Duodenal mucosa (tissue), 2 donors: ENCODE data around the gene TXNDC11.

Source experiments
- H3K27ac ChIP-seq: one replicate; pipeline ENCODE4 v1.7.0; 2013; ENCODE audit warnings: low read depth, low read length
- H3K27me3 ChIP-seq, 2 donors: one replicate each; pipeline ENCODE4 v1.7.0; 2013; ENCODE audit warnings: low read length in 2 of 2, control low read depth in 1 of 2; ENCODE audit not compliant: insufficient read depth in 2 of 2, control insufficient read depth in 1 of 2
- H3K36me3 ChIP-seq, 2 donors: one replicate each; pipeline ENCODE4 v1.7.0; 2013; ENCODE audit warnings: low read length in 2 of 2, control low read depth in 1 of 2; ENCODE audit not compliant: insufficient read depth in 2 of 2, control insufficient read depth in 1 of 2
- H3K4me1 ChIP-seq, 2 donors: one replicate each; pipeline ENCODE4 v1.7.0; 2013; ENCODE audit warnings: low read length in 2 of 2, control low read depth in 1 of 2; ENCODE audit not compliant: insufficient read depth in 2 of 2, control insufficient read depth in 1 of 2
- H3K4me3 ChIP-seq, 2 donors: one replicate each; pipeline ENCODE4 v1.7.0; 2013; ENCODE audit warnings: low read length in 2 of 2, low read depth in 1 of 2
- H3K9ac ChIP-seq, 2 donors: one replicate each; pipeline ENCODE4 v1.7.0; 2013; ENCODE audit warnings: low read length in 2 of 2, low read depth in 1 of 2
- H3K9me3 ChIP-seq, 2 donors: one replicate each; pipeline ENCODE4 v1.7.0; 2013; ENCODE audit warnings: low read length in 2 of 2, control low read depth in 1 of 2; ENCODE audit not compliant: control insufficient read depth in 1 of 2

The TXNDC11 gene

GRCh38 chr16:11779074-11779473 lies 36.4 kb upstream of the TXNDC11 start:
- H3K4me3 ChIP-seq, result no peak overlapping the region
- peaks cover 13 to 39% of the 10 kb centered on the region in 2 donors for H3K36me3 ChIP-seq
- H3K4me1 ChIP-seq, result peaks cover 30 to 33% of the 10 kb centered on the region in 2 donors
- H3K9me3 ChIP-seq, result no peaks in the 10 kb centered on the region
- no peak overlapping the region for H3K9ac ChIP-seq
- no peak overlapping the region for H3K27ac ChIP-seq
- H3K27me3 ChIP-seq, result no peaks in the 10 kb centered on the region

GRCh38 chr16:11774065-11774626 lies 31.5 kb upstream of the TXNDC11 start:
- Histone ChIP-seq H3K4me3 (no peak overlapping the region), H3K9ac (no peak overlapping the region), H3K4me1 (no peaks in the 10 kb centered on the region), H3K9me3 (no peaks in the 10 kb centered on the region), H3K36me3 (peaks cover 32 to 72% of the 10 kb centered on the region in 2 donors), H3K27ac (no peak overlapping the region), H3K27me3 (no peaks in the 10 kb centered on the region)

GRCh38 chr16:11768849-11769248 lies 26.2 kb upstream of the TXNDC11 start:
- Histone ChIP-seq H3K4me1 (no peaks in the 10 kb centered on the region), H3K4me3 (no peak overlapping the region), H3K9ac (no peak overlapping the region), H3K27me3 (no peaks in the 10 kb centered on the region), H3K27ac (no peak overlapping the region), H3K36me3 (peaks cover 34 to 80% of the 10 kb centered on the region in 2 donors), H3K9me3 (no peaks in the 10 kb centered on the region)

- peaks cover 23 to 64% of the 10 kb centered on the region in 2 donors for H3K36me3 ChIP-seq
These were observed 19.8 kb upstream of the TXNDC11 start for GRCh38 chr16:11762431-11762830.

GRCh38 chr16:11759997-11760396 lies 17.3 kb upstream of the TXNDC11 start:
- no peaks in the 10 kb centered on the region for H3K9me3 ChIP-seq
- H3K36me3 ChIP-seq, result peaks cover 23 to 62% of the 10 kb centered on the region in 2 donors
- peaks cover 18 to 29% of the 10 kb centered on the region in 2 donors for H3K4me1 ChIP-seq
- H3K27ac ChIP-seq, result no peak overlapping the region
- H3K9ac ChIP-seq, result no peak overlapping the region
- no peak overlapping the region for H3K4me3 ChIP-seq
- no peaks in the 10 kb centered on the region for H3K27me3 ChIP-seq

More at GRCh38 chr16:11762431-11762830, 19.8 kb upstream of the TXNDC11 start:
- H3K4me3 ChIP-seq, result no peak overlapping the region
- H3K27ac ChIP-seq, result no peak overlapping the region
- H3K27me3 ChIP-seq, result no peaks in the 10 kb centered on the region
- peaks cover 17 to 22% of the 10 kb centered on the region in 2 donors for H3K4me1 ChIP-seq
- H3K9me3 ChIP-seq, result no peaks in the 10 kb centered on the region
- no peak overlapping the region for H3K9ac ChIP-seq

- Histone ChIP-seq H3K4me1 (peaks cover 18 to 29% of the 10 kb centered on the region in 2 donors), H3K9me3 (no peaks in the 10 kb centered on the region), H3K27ac (peak overlapping the region; percentile 23), H3K4me3 (peak overlapping the region in 1 of 2 donors; percentile 1), H3K9ac (no peak overlapping the region), H3K27me3 (no peaks in the 10 kb centered on the region), H3K36me3 (peaks cover 25 to 57% of the 10 kb centered on the region in 2 donors)
These were observed 16.6 kb upstream of the TXNDC11 start for GRCh38 chr16:11759163-11759834.

GRCh38 chr16:11757671-11758545 lies 15.3 kb upstream of the TXNDC11 start:
- Histone ChIP-seq H3K4me1 (peaks cover 18 to 31% of the 10 kb centered on the region in 2 donors), H3K4me3 (peak overlapping the region in 1 of 2 donors; percentile 32), H3K9me3 (no peaks in the 10 kb centered on the region), H3K27ac (peak overlapping the region; percentile 62), H3K27me3 (no peaks in the 10 kb centered on the region), H3K9ac (peak overlapping the region in 1 of 2 donors; percentile 27), H3K36me3 (peaks cover 26 to 64% of the 10 kb centered on the region in 2 donors)

GRCh38 chr16:11756248-11756647 lies 13.6 kb upstream of the TXNDC11 start:
- Histone ChIP-seq H3K27ac (no peak overlapping the region), H3K9ac (no peak overlapping the region), H3K4me1 (peaks cover 18 to 35% of the 10 kb centered on the region in 2 donors), H3K36me3 (peaks cover 29 to 64% of the 10 kb centered on the region in 2 donors), H3K4me3 (no peak overlapping the region), H3K9me3 (no peaks in the 10 kb centered on the region), H3K27me3 (no peaks in the 10 kb centered on the region)

- Histone ChIP-seq H3K27ac (no peak overlapping the region), H3K4me1 (peaks cover 18 to 35% of the 10 kb centered on the region in 2 donors), H3K9ac (no peak overlapping the region), H3K9me3 (no peaks in the 10 kb centered on the region), H3K36me3 (peaks cover 32 to 65% of the 10 kb centered on the region in 2 donors), H3K4me3 (no peak overlapping the region), H3K27me3 (no peaks in the 10 kb centered on the region)
These were observed 12.5 kb upstream of the TXNDC11 start for GRCh38 chr16:11755022-11755760.
